Spleen (tissue), 11 donors: Measurements from ENCODE around the gene CCNE1. TPM values are rescaled to one million over a fixed set of nuclear protein-coding genes. Genes with fewer than 3 reads are reported as not detected.

Experiments
- DNase-seq: peaks from one replicate; pipeline ENCODE4 v3.0.0-alpha.2; 2020
- H3K27ac ChIP-seq, 8 donors: fragments of 200-600 bp; sonication (generic) in 7 of 8; 1 replicate in 4 of 8; 2 replicates in 4 of 8; pipeline versions ENCODE4 v1.5.0 to v1.8.0; 2016 to 2021; ENCODE audit warnings: inconsistent platforms in 4 of 8, mild to moderate bottlenecking in 4 of 8, moderate library complexity in 1 of 8
- H3K27me3 ChIP-seq, 7 donors: fragments of 200-600 bp; sonication (generic) in 6 of 7; replicated peaks in 1 of 7; 1 replicate in 4 of 7; 2 replicates in 3 of 7; pipeline versions ENCODE4 v1.5.0 to v1.8.0; 2016 to 2021; ENCODE audit warnings: inconsistent platforms in 3 of 7, mild to moderate bottlenecking in 1 of 7
- H3K36me3 ChIP-seq, 6 donors: fragments of 200-600 bp; sonication (generic) in 5 of 6; 1 replicate in 4 of 6; 2 replicates in 2 of 6; pipeline versions ENCODE4 v1.5.0 to v1.8.0; 2016 to 2021; ENCODE audit warnings: inconsistent platforms in 2 of 6
- H3K4me1 ChIP-seq, 6 donors: fragments of 200-600 bp; sonication (generic) in 5 of 6; 1 replicate in 3 of 6; 2 replicates in 3 of 6; pipeline versions ENCODE4 v1.5.0 to v1.8.0; 2016 to 2021; ENCODE audit warnings: inconsistent platforms in 3 of 6
- H3K4me3 ChIP-seq, 8 donors: fragments of 200-600 bp; sonication (generic) in 7 of 8; 1 replicate in 4 of 8; 2 replicates in 4 of 8; pipeline versions ENCODE4 v1.5.0 to v1.8.0; 2016 to 2021; ENCODE audit warnings: inconsistent platforms in 4 of 8, mild to moderate bottlenecking in 4 of 8, moderate library complexity in 2 of 8
- H3K9me3 ChIP-seq, 8 donors: fragments of 200-600 bp; sonication (generic) in 7 of 8; 1 replicate in 4 of 8; 2 replicates in 4 of 8; pipeline versions ENCODE4 v1.5.0 to v1.8.0; 2016 to 2021; ENCODE audit warnings: inconsistent platforms in 4 of 8
- POLR2A ChIP-seq, 3 donors: fragments of 450-650 bp; IDR thresholded peaks; one replicate each; pipeline ENCODE4 v1.5.1; 2017; ENCODE audit warnings: antibody characterized with exemption in 3 of 3, mild to moderate bottlenecking in 1 of 3
- POLR2AphosphoS5 ChIP-seq, 3 donors: sonication (generic); formaldehyde crosslinking; IDR thresholded peaks; one replicate each; pipeline ENCODE4 v1.5.1; 2017; ENCODE audit warnings: antibody characterized with exemption in 3 of 3
- WGBS, 5 donors: extraction: QIAGEN DNeasy Blood & Tissue Kit in 3 of 5; methylation state at CpG; one replicate each; pipeline versions ENCODE4 v1.1.5 to v1.1.7; 2013 to 2018; 5-methylcytosine and 5-hydroxymethylcytosine counted together
- intact Hi-C: fragments of 100-400 bp; cut with DNase I; formaldehyde crosslinking; loops from one replicate; pipeline ENCODE4 v1.15.0; 2023; ENCODE audit warnings: low total_unique reads
- polyA plus RNA-seq, 3 donors: library from polyadenylated mRNA; stranded (reverse); fragments of 200-250 nt; gene quantifications; one replicate each; pipeline ENCODE4 v1.2.1, GENCODE V29; 2013
- total RNA-seq, 7 donors: library from RNA; depleted of rRNA in 3 of 7; stranded (reverse); fragments of >200 nt in 3 of 7; fragmentation: NEBNext Ultra II Directional in 4 of 7; extraction: Animal tissue kit (Norgen Biotek cat#: 25700) in 4 of 7; gene quantifications; one replicate each; pipeline versions ENCODE4 v1.1.0 to v1.2.1, GENCODE V29; 2016 to 2021
- TF ChIP-seq, protein P1 (sequence below), 11 experiments: fragments of 200-600 bp in 7 of 11; fragments of 450-650 bp in 4 of 11; sonication (generic) in 4 of 11; IDR thresholded peaks in 8 of 11; conservative IDR thresholded peaks in 3 of 11; 1 replicate in 7 of 11; 2 replicates in 4 of 11; pipeline versions ENCODE4 v1.4.0 to v1.8.0; 2016 to 2021; ENCODE audit warnings: antibody characterized with exemption in 11 of 11, inconsistent platforms in 4 of 11, mild to moderate bottlenecking in 1 of 11
- donor health status: healthy with polysubstance abuse.
- donor health status: DM: no; HTN: no; CAD: no; lungs with moderate emphysema.
- donor health status: DM: no; HTN: no; CAD: no.
- donor health status: Bipolar disorder and iron deficiency.
- donor health status: healthy.
- donor health status: DM: no; HTN: no; CAD: no.
- donor health status: DM: yes; HTN: yes; CAD: no.

The CCNE1 gene
- total and polyA plus RNA-seq, 10 donors = 2.3 to 4.8 (median 3.9) TPM

DNA sequence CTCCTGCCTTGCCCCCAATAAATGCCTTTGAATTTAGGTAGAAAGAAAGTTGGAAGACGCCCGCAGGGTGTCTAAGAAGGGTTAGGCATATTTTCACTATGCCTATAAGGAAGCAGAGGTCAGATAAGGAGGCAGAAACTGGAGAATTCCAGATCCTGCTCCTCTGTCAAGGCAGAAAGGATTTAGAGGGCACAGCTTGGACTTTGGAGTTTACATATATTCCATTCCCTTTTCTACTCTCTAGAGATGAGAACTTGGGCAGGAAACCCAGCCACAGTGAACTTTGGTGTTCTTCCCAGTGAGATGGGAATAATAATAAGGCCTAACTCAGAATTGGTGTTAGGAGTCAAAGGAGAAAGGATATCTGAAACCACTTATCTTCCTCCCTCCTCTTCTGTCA, 37.4 kb downstream of the CCNE1 start:
- Histone ChIP-seq H3K27ac (peak overlapping the region in 3 of 8 donors; percentile 3 to 48 (median 35)), H3K36me3 (no peaks in the 10 kb centered on the region), H3K9me3 (no peaks in the 10 kb centered on the region), H3K4me3 (no peak overlapping the region), H3K4me1 (peaks cover under 1 to 27% (median 12%) of the 10 kb centered on the region in 6 donors), H3K27me3 (peaks cover 0 to under 1% (median 0%) of the 10 kb centered on the region in 7 donors)
- intact Hi-C loops = no loop called here
- TF ChIP-seq, protein P1, sequence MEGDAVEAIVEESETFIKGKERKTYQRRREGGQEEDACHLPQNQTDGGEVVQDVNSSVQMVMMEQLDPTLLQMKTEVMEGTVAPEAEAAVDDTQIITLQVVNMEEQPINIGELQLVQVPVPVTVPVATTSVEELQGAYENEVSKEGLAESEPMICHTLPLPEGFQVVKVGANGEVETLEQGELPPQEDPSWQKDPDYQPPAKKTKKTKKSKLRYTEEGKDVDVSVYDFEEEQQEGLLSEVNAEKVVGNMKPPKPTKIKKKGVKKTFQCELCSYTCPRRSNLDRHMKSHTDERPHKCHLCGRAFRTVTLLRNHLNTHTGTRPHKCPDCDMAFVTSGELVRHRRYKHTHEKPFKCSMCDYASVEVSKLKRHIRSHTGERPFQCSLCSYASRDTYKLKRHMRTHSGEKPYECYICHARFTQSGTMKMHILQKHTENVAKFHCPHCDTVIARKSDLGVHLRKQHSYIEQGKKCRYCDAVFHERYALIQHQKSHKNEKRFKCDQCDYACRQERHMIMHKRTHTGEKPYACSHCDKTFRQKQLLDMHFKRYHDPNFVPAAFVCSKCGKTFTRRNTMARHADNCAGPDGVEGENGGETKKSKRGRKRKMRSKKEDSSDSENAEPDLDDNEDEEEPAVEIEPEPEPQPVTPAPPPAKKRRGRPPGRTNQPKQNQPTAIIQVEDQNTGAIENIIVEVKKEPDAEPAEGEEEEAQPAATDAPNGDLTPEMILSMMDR (IDR thresholded peaks at IDR 0.05 in 8 of 11, conservative IDR thresholded peaks at IDR 0.05 in 3 of 11) = no peak
- TF ChIP-seq POLR2AphosphoS5 (IDR thresholded peaks at IDR 0.05) = no peak
- TF ChIP-seq POLR2A (IDR thresholded peaks at IDR 0.05) = no peak
- no peak for DNase-seq
- WGBS, 5 donors = 54 to 83% (median 72%) methylated on average over 2 of the region's 2 CpGs

DNA sequence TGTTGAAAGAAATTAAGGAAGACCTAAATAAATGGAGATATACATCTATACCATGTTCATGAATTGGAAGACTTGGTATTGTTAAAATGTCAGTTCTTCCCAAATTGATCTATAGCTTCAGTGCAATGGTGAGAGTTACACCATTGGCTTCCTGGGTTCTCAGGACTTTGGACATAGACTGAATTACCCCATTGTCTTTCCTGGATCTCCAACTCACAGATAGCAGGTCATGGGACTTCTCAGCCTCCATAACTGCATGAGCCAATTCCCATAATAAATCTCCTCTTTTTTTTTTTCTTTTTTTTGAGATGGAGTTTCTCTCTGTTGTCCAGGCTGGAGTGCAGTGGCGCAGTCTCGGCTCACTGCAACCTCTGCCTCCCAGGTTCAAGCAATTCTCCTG, 38.7 kb downstream of the CCNE1 start:
- no peak for TF ChIP-seq POLR2AphosphoS5 (IDR thresholded peaks at IDR 0.05)
- TF ChIP-seq, protein P1 (IDR thresholded peaks at IDR 0.05 in 8 of 11, conservative IDR thresholded peaks at IDR 0.05 in 3 of 11) = no peak
- no peak for TF ChIP-seq POLR2A (IDR thresholded peaks at IDR 0.05)
- Histone ChIP-seq H3K27ac (no peak overlapping the region), H3K36me3 (no peaks in the 10 kb centered on the region), H3K27me3 (peaks cover 0 to 10% (median 0%) of the 10 kb centered on the region in 7 donors), H3K4me3 (no peak overlapping the region), H3K4me1 (peaks cover 0 to 22% (median 7%) of the 10 kb centered on the region in 6 donors), H3K9me3 (no peaks in the 10 kb centered on the region)
- intact Hi-C loops = no loop called here
- DNase-seq = no peak
- WGBS, 5 donors = 87 to 98% (median 93%) methylated on average over 2 of the region's 2 CpGs

DNA sequence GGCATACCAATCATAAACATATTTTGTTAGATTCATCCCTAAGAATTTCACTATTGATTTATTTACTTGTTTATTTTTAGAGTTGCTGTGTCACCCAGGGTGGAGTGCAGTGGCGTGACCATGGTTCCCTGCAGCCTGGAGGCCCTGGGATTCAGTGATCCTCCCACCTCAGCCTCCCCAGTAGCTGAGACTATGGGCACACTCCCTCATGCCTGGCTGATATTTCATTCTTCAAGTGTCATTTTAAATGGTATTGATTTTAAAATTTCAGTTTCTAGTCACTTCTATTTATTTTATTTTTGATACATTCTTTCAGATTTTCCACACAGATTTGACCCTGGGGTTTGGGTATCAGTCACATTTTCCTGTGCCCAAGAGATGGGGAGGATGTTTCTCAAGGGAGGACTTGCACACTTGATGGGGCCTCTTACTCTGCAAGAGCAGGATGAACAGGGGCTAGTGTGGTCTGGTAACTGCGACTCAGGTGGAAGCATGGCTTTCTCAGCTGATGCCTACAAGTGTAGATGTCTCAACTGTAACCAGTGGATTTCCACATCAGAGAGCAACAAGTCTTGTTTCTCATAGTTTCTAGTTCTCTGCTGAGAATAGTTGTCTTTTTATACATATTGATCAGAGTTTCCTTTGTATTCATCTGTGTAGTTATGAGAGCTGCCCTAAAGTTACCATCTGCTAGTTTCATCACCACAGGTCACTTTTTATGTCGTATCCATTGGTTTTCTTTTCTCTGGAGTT, 40.2 kb downstream of the CCNE1 start:
- H3K9me3 ChIP-seq = no peaks in the 10 kb centered on the region
- intact Hi-C loops = no loop called here
- TF ChIP-seq POLR2A (IDR thresholded peaks at IDR 0.05) = no peak
- no peak for TF ChIP-seq POLR2AphosphoS5 (IDR thresholded peaks at IDR 0.05)
- TF ChIP-seq, protein P1 (IDR thresholded peaks at IDR 0.05 in 8 of 11, conservative IDR thresholded peaks at IDR 0.05 in 3 of 11) = no peak
- no peaks in the 10 kb centered on the region for H3K36me3 ChIP-seq
- DNase-seq = no peak
- peaks cover 0 to 11% (median 0%) of the 10 kb centered on the region in 7 donors for H3K27me3 ChIP-seq
- H3K4me3 ChIP-seq = no peak overlapping the region
- peaks cover 0 to 13% (median 0%) of the 10 kb centered on the region in 6 donors for H3K4me1 ChIP-seq
- WGBS, 5 donors = 55 to 69% (median 62%) methylated on average over 3 of the region's 3 CpGs
- no peak overlapping the region for H3K27ac ChIP-seq

DNA sequence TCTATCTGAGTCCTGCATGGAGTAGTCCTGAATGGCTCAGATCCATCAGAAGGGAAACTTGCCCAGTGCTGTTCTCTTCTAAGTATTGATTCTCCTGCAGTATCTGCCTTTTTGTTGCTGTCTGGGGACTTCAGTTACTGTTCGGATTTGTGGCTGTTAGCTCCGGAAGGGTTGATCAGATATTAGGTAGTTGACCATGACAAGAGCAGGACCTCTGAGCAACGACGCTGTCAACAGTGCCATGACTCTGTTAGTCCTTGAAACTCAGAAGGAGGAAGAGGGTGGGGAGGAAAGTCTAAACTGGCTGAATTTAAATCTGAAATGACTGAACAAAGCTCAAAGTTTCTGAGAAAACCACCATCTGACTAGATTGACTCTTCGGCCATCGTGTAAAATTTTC, 42.2 kb downstream of the CCNE1 start:
- H3K9me3 ChIP-seq = no peaks in the 10 kb centered on the region
- no peak for DNase-seq
- peaks cover 0 to 7% (median 0%) of the 10 kb centered on the region in 6 donors for H3K4me1 ChIP-seq
- WGBS, 5 donors = 65 to 75% (median 72%) methylated on average over 6 of the region's 6 CpGs
- intact Hi-C loops = no loop called here
- no peak overlapping the region for H3K4me3 ChIP-seq
- H3K36me3 ChIP-seq = no peaks in the 10 kb centered on the region
- TF ChIP-seq POLR2A (IDR thresholded peaks at IDR 0.05) = no peak
- TF ChIP-seq POLR2AphosphoS5 (IDR thresholded peaks at IDR 0.05) = peak in 1 of 3 donors; percentile 43
- TF ChIP-seq, protein P1 (IDR thresholded peaks at IDR 0.05 in 8 of 11, conservative IDR thresholded peaks at IDR 0.05 in 3 of 11) = no peak
- H3K27ac ChIP-seq = peak overlapping the region; percentile 34 to 91 (median 74)
- peaks cover 0 to 24% (median 4%) of the 10 kb centered on the region in 7 donors for H3K27me3 ChIP-seq
